ENCODE measurements around the gene SLC2A11. TPM values are rescaled to one million over a fixed set of nuclear protein-coding genes. Genes with fewer than 3 reads are reported as not detected.

SLC2A11 gene
- 24.0 TPM for total RNA-seq

GRCh38 chr22:23857606-23858483 lies at the start of gene SLC2A11:
Gene SLC2A11 (plus strand): TSS chr22:23857875. CDS start chr22:23858000, 125 bp downstream.
- DNase-seq (ENCODE audit: low spot score) = peak; percentile 98

- no peak for DNase-seq (ENCODE audit: low spot score)
Measured at GRCh38 chr22:23812378-23812777, 45.3 kb upstream of the SLC2A11 start.

GRCh38 chr22:23815541-23816155 lies 42.0 kb upstream of the SLC2A11 start:
- no peak for DNase-seq (ENCODE audit: low spot score)

- no peak for DNase-seq (ENCODE audit: low spot score)
Measured at GRCh38 chr22:23816156-23816976, 41.3 kb upstream of the SLC2A11 start.

GRCh38 chr22:23817146-23817545 lies 40.5 kb upstream of the SLC2A11 start:
- no peak for DNase-seq (ENCODE audit: low spot score)

GRCh38 chr22:23818541-23818940 lies 39.1 kb upstream of the SLC2A11 start:
- DNase-seq (ENCODE audit: low spot score) = no peak

GRCh38 chr22:23820748-23821211 lies 36.9 kb upstream of the SLC2A11 start:
- DNase-seq (ENCODE audit: low spot score) = no peak

- DNase-seq (ENCODE audit: low spot score) = no peak
Measured at GRCh38 chr22:23822101-23822671, 35.5 kb upstream of the SLC2A11 start.

- no peak for DNase-seq (ENCODE audit: low spot score)
Measured at GRCh38 chr22:23823331-23823791, 34.3 kb upstream of the SLC2A11 start.

- no peak for DNase-seq (ENCODE audit: low spot score)
Measured at GRCh38 chr22:23824476-23825245, 33.0 kb upstream of the SLC2A11 start.

- no peak for DNase-seq (ENCODE audit: low spot score)
Measured at GRCh38 chr22:23825246-23825905, 32.3 kb upstream of the SLC2A11 start.

- DNase-seq (ENCODE audit: low spot score) = no peak
Measured at GRCh38 chr22:23826510-23827350, 30.9 kb upstream of the SLC2A11 start.

GRCh38 chr22:23827351-23827995 lies 30.2 kb upstream of the SLC2A11 start:
- DNase-seq (ENCODE audit: low spot score) = no peak

GRCh38 chr22:23828800-23829680 lies 28.6 kb upstream of the SLC2A11 start:
- no peak for DNase-seq (ENCODE audit: low spot score)

- no peak for DNase-seq (ENCODE audit: low spot score)
Measured at GRCh38 chr22:23829845-23830372, 27.8 kb upstream of the SLC2A11 start.

- no peak for DNase-seq (ENCODE audit: low spot score)
Measured at GRCh38 chr22:23831261-23831660, 26.4 kb upstream of the SLC2A11 start.

- DNase-seq (ENCODE audit: low spot score) = no peak
Measured at GRCh38 chr22:23831781-23832180, 25.9 kb upstream of the SLC2A11 start.

All from mucosa of gallbladder (tissue), 1 donor.